Panc1 (cell line): ENCODE results near the gene FBXO3. TPM values are rescaled to one million over a fixed set of nuclear protein-coding genes. Genes with fewer than 3 reads are reported as not detected.

Source experiments
- ATAC-seq: fragments of 200-7000 bp; cut with Tn5 transposase; 2 replicates; pipeline ENCODE4 v1.9.1; 2020; ENCODE audit warnings: mild to moderate bottlenecking, moderate library complexity
- BruUV-seq: library from RNA; stranded (reverse); fragments of 400-500 nt; replicated peaks from 2 replicates; lab custom pipeline; 2021; lab: Mats Ljungman, UMichigan
- CTCF ChIA-PET: fragments of 300-600 bp; sonication (Branson Sonifier 250); formaldehyde crosslinking; loops from one replicate; lab custom pipeline; 2022; ENCODE audit warnings: antibody characterized with exemption; lab: Charles Lee
- POLR2A ChIA-PET: fragments of 300-600 bp; sonication (Branson Sonifier 250); formaldehyde crosslinking; loops from one replicate; lab custom pipeline; 2022; ENCODE audit warnings: antibody characterized with exemption; lab: Charles Lee
- DNase-seq: peaks from one replicate; pipeline ENCODE4 v3.0.0-alpha.2; 2010; ENCODE audit warnings: low read depth, low spot score
- H3K27ac ChIP-seq: 2 replicates; pipeline ENCODE4 v1.5.1; 2011; ENCODE audit warnings: mild to moderate bottlenecking, low read length, inconsistent platforms
- H3K27me3 ChIP-seq: fragments of 200-500 bp; sonication (Bioruptor generic); 2 replicates; pipeline ENCODE4 v1.6.0; 2014; ENCODE audit warnings: low read length, inconsistent platforms; ENCODE audit not compliant: control insufficient read depth, insufficient read depth
- H3K36me3 ChIP-seq: fragments of 200-500 bp; sonication (Bioruptor generic); 2 replicates; pipeline ENCODE4 v1.5.1; 2014; ENCODE audit warnings: inconsistent platforms, mild to moderate bottlenecking, low read length, moderate library complexity; ENCODE audit not compliant: control insufficient read depth, insufficient read depth
- H3K4me1 ChIP-seq: 2 replicates; pipeline ENCODE4 v1.5.1; 2011; ENCODE audit warnings: inconsistent platforms, mild to moderate bottlenecking, low read length, moderate library complexity; ENCODE audit not compliant: control insufficient read depth, insufficient read depth
- H3K4me3 ChIP-seq, 2 experiments: 2 replicates each; pipeline ENCODE4 v1.5.1; 2011 to 2012; ENCODE audit warnings: low read depth in 2 of 2, low read length in 2 of 2, mild to moderate bottlenecking in 2 of 2, inconsistent platforms in 1 of 2, moderate library complexity in 1 of 2
- H3K9me3 ChIP-seq: fragments of 200-500 bp; sonication (Bioruptor generic); 2 replicates; pipeline ENCODE4 v1.5.1; 2014; ENCODE audit warnings: low read depth, mild to moderate bottlenecking, inconsistent platforms, low read length, moderate library complexity; ENCODE audit not compliant: control insufficient read depth, insufficient read depth
- CTCF ChIP-seq: fragments of 450-650 bp; IDR thresholded peaks from 2 replicates; pipeline ENCODE4 v1.5.1; 2017; ENCODE audit warnings: mild to moderate bottlenecking
- POLR2AphosphoS5 ChIP-seq: IDR thresholded peaks from 2 replicates; pipeline ENCODE4 v1.6.1; 2012; ENCODE audit warnings: mild to moderate bottlenecking, low read depth, low read length, moderate library complexity
- REST ChIP-seq, 2 experiments: IDR thresholded peaks; 2 replicates each; pipeline ENCODE4 v1.6.1; 2011 to 2012; ENCODE audit warnings: low read depth in 2 of 2, control low read depth in 1 of 2, low read length in 1 of 2, mild to moderate bottlenecking in 1 of 2, moderate library complexity in 1 of 2; ENCODE audit not compliant: insufficient read depth in 1 of 2
- SIN3A ChIP-seq: IDR thresholded peaks from 2 replicates; pipeline ENCODE4 v1.6.1; 2012; ENCODE audit warnings: low read depth, mild to moderate bottlenecking, low read length, moderate library complexity, borderline replicate concordance; ENCODE audit not compliant: insufficient read depth
- TCF7L2 ChIP-seq: IDR thresholded peaks from 2 replicates; pipeline ENCODE4 v1.6.1; 2011; ENCODE audit warnings: mild to moderate bottlenecking, low read depth, low read length, inconsistent platforms
- in situ Hi-C: cut with HindIII; loops from 2 replicates; pipeline ENCODE4 v1.10.0; 2016; ENCODE audit warnings: low sequenced_read_pairs, low pct_unique_long_range_greater_than_20kb
- intact Hi-C: fragments of 100-400 bp; cut with micrococcal nuclease; formaldehyde crosslinking; loops from one replicate; pipeline ENCODE4 v1.10.0; 2022; ENCODE audit not compliant: unreplicated experiment
- total RNA-seq: library from RNA; stranded (reverse); gene quantifications from one replicate; pipeline ENCODE4 v1.2.1, GENCODE V29; 2021; ENCODE audit not compliant: unreplicated experiment

FBXO3 gene
- total RNA-seq, 1 experiment from 2014 or later = 22.3 TPM

- TF ChIP-seq REST (IDR thresholded peaks at IDR 0.05; ENCODE audit: insufficient read depth in 1 of 2, low read depth in 2 of 2, low read length in 1 of 2) = no peak
- TF ChIP-seq TCF7L2 = no peak
- no peak for TF ChIP-seq CTCF
- TF ChIP-seq SIN3A = no peak
- TF ChIP-seq POLR2AphosphoS5 = no peak
- POLR2A ChIA-PET = no interaction called here
- in situ Hi-C loops = no loop called here
- H3K36me3 ChIP-seq = peaks cover 4% of the 10 kb centered on the region; the same call in 1 of the 2 replicates
- no peaks in the 10 kb centered on the region for H3K9me3 ChIP-seq
- no TSS peak for BruUV-seq
- no peaks in the 10 kb centered on the region for H3K4me1 ChIP-seq
- CTCF ChIA-PET = interaction anchor here (0.6 kb wide), 1 partner anchor 151 kb away, joined by 6 read pairs; no protein-coding TSS in a partner anchor
- H3K27me3 ChIP-seq = no peaks in the 10 kb centered on the region
- ATAC-seq (no peak), DNase-seq (no peak)
- H3K27ac ChIP-seq = no peak overlapping the region
- intact Hi-C loops = no loop called here
- no peak overlapping the region for H3K4me3 ChIP-seq
Measured at GRCh38 chr11:33761471-33761870, 12.8 kb downstream of the FBXO3 start.

DNA sequence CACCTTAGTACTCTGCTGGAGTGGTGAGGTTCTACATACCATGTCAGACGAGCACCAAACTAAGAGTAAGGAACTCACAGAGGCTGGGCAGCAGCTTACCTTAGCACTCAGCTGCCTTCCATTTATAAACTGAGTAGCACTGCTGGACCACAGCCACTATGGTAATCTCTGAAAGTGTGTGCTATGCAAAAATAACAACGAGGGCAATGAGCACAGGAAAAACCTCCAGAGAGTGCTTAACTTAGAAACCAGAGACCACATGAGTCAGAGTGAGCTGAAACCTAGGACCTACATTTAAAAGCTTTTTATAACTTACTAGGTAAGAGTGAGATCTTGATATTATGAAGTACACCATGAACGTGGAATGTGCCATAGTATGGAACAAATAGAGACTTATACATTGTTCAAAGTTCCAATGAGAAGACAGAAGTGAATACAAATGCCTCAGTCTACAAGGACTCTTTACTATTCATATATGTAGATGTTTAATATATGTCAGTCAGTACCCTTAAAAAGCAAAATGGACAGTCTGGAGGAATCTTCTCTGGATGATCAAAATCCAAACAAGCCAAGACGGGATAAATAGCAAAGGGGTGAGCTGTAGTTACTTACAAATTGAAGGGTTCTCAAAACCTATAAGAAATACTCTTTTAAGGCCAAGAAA lies 20.9 kb downstream of the FBXO3 start:
- BruUV-seq = no TSS peak
- ChIA-PET CTCF (no interaction called here), POLR2A (interaction anchor here (0.5 kb wide), 1 partner anchor 411 kb away, joined by 4 read pairs; no protein-coding TSS in a partner anchor)

More for the DNA sequence above, 20.9 kb downstream of the FBXO3 start:
- TF ChIP-seq CTCF (no peak), TCF7L2 (no peak), REST (IDR thresholded peaks at IDR 0.05; ENCODE audit: insufficient read depth in 1 of 2, low read depth in 2 of 2, low read length in 1 of 2) (no peak), SIN3A (no peak), POLR2AphosphoS5 (no peak)
- DNase-seq (no peak), ATAC-seq (no peak)
- intact Hi-C loops = no loop called here
- Histone ChIP-seq H3K36me3 (no peaks in the 10 kb centered on the region; the same call in none of the 2 replicates), H3K27ac (no peak overlapping the region), H3K27me3 (no peaks in the 10 kb centered on the region), H3K4me1 (no peaks in the 10 kb centered on the region), H3K4me3 (no peak overlapping the region), H3K9me3 (no peaks in the 10 kb centered on the region)
- in situ Hi-C loops = no loop called here
